Measurements from ENCODE around the gene SLC25A24.
"Not testable (repeated sequence)": the region's sequence is repeated elsewhere in the genome, so short reads cannot be mapped to it uniquely, and the experiment has no call there.

The SLC25A24 gene

DNA sequence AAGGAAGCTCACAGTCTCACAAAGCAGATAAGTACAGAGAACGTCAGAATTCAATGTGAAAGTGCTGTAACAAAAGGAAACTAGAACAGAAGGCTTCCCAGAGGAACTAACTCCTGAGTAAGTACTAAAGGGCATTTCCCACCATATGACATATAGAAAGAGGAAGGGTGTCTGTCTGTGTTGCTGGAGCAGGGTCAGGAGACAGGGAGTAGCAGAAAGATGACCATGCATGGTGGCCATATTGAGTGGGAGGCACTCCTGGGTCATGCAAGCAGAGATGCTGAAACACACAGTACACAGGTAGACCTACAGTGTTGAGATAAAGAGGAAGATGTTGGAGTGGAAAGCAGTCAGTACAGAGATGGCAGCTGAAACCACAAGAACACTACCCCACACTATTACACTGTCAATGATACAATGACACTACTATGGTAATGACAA lies 47.3 kb downstream of the SLC25A24 start:
- in situ Hi-C loops (cut with MboI; ENCODE audit: low pct_unique_long_range_greater_than_20kb, low sequenced_read_pairs, unreplicated experiment) = no loop called here
- TF ChIP-seq, protein P1, sequence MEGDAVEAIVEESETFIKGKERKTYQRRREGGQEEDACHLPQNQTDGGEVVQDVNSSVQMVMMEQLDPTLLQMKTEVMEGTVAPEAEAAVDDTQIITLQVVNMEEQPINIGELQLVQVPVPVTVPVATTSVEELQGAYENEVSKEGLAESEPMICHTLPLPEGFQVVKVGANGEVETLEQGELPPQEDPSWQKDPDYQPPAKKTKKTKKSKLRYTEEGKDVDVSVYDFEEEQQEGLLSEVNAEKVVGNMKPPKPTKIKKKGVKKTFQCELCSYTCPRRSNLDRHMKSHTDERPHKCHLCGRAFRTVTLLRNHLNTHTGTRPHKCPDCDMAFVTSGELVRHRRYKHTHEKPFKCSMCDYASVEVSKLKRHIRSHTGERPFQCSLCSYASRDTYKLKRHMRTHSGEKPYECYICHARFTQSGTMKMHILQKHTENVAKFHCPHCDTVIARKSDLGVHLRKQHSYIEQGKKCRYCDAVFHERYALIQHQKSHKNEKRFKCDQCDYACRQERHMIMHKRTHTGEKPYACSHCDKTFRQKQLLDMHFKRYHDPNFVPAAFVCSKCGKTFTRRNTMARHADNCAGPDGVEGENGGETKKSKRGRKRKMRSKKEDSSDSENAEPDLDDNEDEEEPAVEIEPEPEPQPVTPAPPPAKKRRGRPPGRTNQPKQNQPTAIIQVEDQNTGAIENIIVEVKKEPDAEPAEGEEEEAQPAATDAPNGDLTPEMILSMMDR (IDR thresholded peaks at IDR 0.05; ENCODE audit: extremely low read depth, insufficient read depth, missing control alignments) = no peak
- no peak for DNase-seq (ENCODE audit: low spot score)

DNA sequence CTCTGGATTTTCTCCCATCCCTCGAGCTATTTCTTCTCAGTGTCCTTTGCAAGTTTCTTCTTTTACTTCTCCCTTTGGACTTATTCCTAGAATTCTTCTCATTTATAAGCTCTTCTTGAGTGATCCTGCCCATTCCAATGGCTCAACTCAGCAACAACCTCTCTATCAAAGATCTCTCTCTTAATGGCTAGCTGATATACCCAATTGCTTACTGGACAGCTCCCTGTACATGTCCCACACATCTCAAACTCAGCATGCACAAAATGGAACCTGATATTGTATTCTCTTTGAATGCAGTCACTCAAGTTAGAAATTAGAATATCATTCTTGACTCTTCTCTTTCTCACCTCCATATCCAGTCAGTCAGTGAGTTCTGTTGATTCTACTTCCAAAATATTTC lies 48.6 kb downstream of the SLC25A24 start:
- in situ Hi-C loops (cut with MboI; ENCODE audit: low pct_unique_long_range_greater_than_20kb, low sequenced_read_pairs, unreplicated experiment) = no loop called here
- TF ChIP-seq, protein P1 (IDR thresholded peaks at IDR 0.05; ENCODE audit: extremely low read depth, insufficient read depth, missing control alignments) = no peak
- DNase-seq (ENCODE audit: low spot score) = no peak

DNA sequence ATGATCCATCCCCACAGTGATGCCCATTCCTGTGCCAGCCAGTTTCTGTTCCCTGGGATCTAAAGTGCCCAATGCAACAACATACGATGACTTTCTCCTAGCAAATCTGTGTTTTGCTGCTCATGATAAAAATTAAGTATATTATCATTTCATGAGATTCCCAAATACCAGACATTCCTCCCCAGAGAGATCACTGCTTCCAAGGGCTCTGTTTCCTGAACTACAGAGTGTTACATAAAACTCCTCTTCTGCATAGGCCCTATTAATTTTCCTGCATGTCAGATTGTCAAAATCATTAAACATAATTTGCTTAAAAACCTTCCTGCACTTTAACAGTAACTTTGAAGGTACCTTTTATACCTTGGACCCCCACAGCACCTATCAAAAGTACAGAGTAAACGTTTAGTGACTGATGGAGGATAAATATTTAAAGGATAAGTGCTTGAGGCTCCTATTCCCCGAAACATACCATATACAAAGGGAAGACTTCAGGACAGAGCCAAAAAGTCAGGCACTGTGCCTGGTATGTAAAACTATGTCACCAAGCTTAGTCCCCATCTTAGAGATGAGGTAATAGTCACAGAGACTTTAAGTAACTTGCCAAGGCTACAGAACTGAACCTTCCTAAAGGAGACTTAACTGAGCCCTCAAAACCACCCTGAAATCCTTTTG lies 50.2 kb downstream of the SLC25A24 start:
- TF ChIP-seq, protein P1 (IDR thresholded peaks at IDR 0.05; ENCODE audit: extremely low read depth, insufficient read depth, missing control alignments) = no peak
- in situ Hi-C loops (cut with MboI; ENCODE audit: low pct_unique_long_range_greater_than_20kb, low sequenced_read_pairs, unreplicated experiment) = no loop called here
- DNase-seq (ENCODE audit: low spot score) = no peak

- DNase-seq (ENCODE audit: low spot score); in situ Hi-C loops (cut with MboI; ENCODE audit: low pct_unique_long_range_greater_than_20kb, low sequenced_read_pairs, unreplicated experiment): not testable (repeated sequence)
Observed at GRCh38 chr1:108144569-108144968, 55.6 kb downstream of the SLC25A24 start.

- no peak for DNase-seq (ENCODE audit: low spot score)
- in situ Hi-C loops (cut with MboI; ENCODE audit: low pct_unique_long_range_greater_than_20kb, low sequenced_read_pairs, unreplicated experiment) = no loop called here
- TF ChIP-seq, protein P1 (IDR thresholded peaks at IDR 0.05; ENCODE audit: extremely low read depth, insufficient read depth, missing control alignments) = no peak
Observed at GRCh38 chr1:108142773-108143394, 57.3 kb downstream of the SLC25A24 start.

GRCh38 chr1:108142258-108142657 lies 57.9 kb downstream of the SLC25A24 start:
- TF ChIP-seq, protein P1 (IDR thresholded peaks at IDR 0.05; ENCODE audit: extremely low read depth, insufficient read depth, missing control alignments) = no peak
- no peak for DNase-seq (ENCODE audit: low spot score)
- in situ Hi-C loops (cut with MboI; ENCODE audit: low pct_unique_long_range_greater_than_20kb, low sequenced_read_pairs, unreplicated experiment) = no loop called here

GRCh38 chr1:108141621-108142020 lies 58.5 kb downstream of the SLC25A24 start:
- DNase-seq (ENCODE audit: low spot score) = no peak
- TF ChIP-seq, protein P1 (IDR thresholded peaks at IDR 0.05; ENCODE audit: extremely low read depth, insufficient read depth, missing control alignments) = no peak
- in situ Hi-C loops (cut with MboI; ENCODE audit: low pct_unique_long_range_greater_than_20kb, low sequenced_read_pairs, unreplicated experiment) = no loop called here

All from GM13977 (cell line).